HepG2 (cell line): Measurements from ENCODE around the gene FCMR. TPM values are rescaled to one million over a fixed set of nuclear protein-coding genes. Genes with fewer than 3 reads are reported as not detected.

ENCODE experiments used
- ATAC-seq: fragments of 200-7000 bp; cut with Tn5 transposase; 3 replicates; pipeline ENCODE4 v1.9.1; 2020; ENCODE audit warnings: mild to moderate bottlenecking, moderate library complexity
- BruUV-seq: library from RNA; stranded (reverse); fragments of 400-500 nt; replicated peaks from 2 replicates; lab custom pipeline; 2021; lab: Mats Ljungman, UMichigan
- CTCF ChIA-PET: fragments of 300-600 bp; formaldehyde crosslinking; extraction: SDS; loops from one replicate; lab custom pipeline; 2021; ENCODE audit warnings: low total read pairs, inconsistent platforms, low intra/inter-chr PET ratio; lab: Yijun Ruan, JAX
- POLR2A ChIA-PET: fragments of 350-600 bp; sonication (Branson Sonifier 250); formaldehyde crosslinking; loops from one replicate; lab custom pipeline; 2020; ENCODE audit warnings: antibody characterized with exemption, inconsistent platforms; lab: Yijun Ruan, JAX
- DNase-seq: peaks from one replicate; pipeline ENCODE4 v3.0.0-alpha.2; 2015; ENCODE audit warnings: low spot score
- FAIRE-seq: peaks from 3 replicates; lab custom pipeline; 2011; peaks lifted over from hg19 to GRCh38; lab: Jason Lieb, UNC
- H2AFZ ChIP-seq: one replicate; pipeline ENCODE4 v1.6.1; 2011; ENCODE audit warnings: low read length, inconsistent platforms
- H3K27ac ChIP-seq: fragments of 300-600 bp; 3 replicates; pipeline ENCODE4 v1.8.0; 2011; ENCODE audit warnings: mixed run types, mild to moderate bottlenecking, mixed read lengths, low read length, inconsistent platforms; ENCODE audit not compliant: insufficient read depth; ENCODE audit errors: extremely low read length
- H3K27me3 ChIP-seq, 2 experiments: fragments of 200-600 bp in 1 of 2; 2 replicates in 1 of 2; 3 replicates in 1 of 2; pipeline versions ENCODE4 v1.6.0 to v1.8.0; 2011; ENCODE audit warnings: low read length in 2 of 2, mild to moderate bottlenecking in 2 of 2, moderate library complexity in 2 of 2, inconsistent platforms in 1 of 2; ENCODE audit not compliant: insufficient read depth in 2 of 2, control insufficient read depth in 1 of 2
- H3K36me3 ChIP-seq, 2 experiments: fragments of 200-600 bp in 1 of 2; replicated peaks in 1 of 2; 2 replicates in 1 of 2; 3 replicates in 1 of 2; pipeline versions ENCODE4 v1.5.1 to v1.8.0; 2011; ENCODE audit warnings: low read length in 2 of 2, inconsistent platforms in 1 of 2; ENCODE audit not compliant: insufficient read depth in 2 of 2, control insufficient read depth in 1 of 2
- H3K4me1 ChIP-seq: 2 replicates; pipeline ENCODE4 v1.5.1; 2012; ENCODE audit warnings: low read length, inconsistent platforms; ENCODE audit not compliant: insufficient read depth
- H3K4me2 ChIP-seq: 2 replicates; pipeline ENCODE4 v1.6.0; 2011; ENCODE audit warnings: low read depth, low read length, inconsistent platforms
- H3K4me3 ChIP-seq, 3 experiments: fragments of 200-600 bp in 1 of 3; sonication (generic), shearing (Covaris generic) in 1 of 3; replicated peaks in 1 of 3; 2 replicates each; pipeline ENCODE4 v1.5.1; 2011 to 2016; ENCODE audit warnings: low read length in 3 of 3, inconsistent platforms in 2 of 3, low read depth in 2 of 3, mild to moderate bottlenecking in 2 of 3, control low read depth in 1 of 3, mixed read lengths in 1 of 3; ENCODE audit not compliant: insufficient read depth in 1 of 3
- H3K79me2 ChIP-seq: one replicate; pipeline ENCODE4 v1.6.1; 2011; ENCODE audit warnings: low read length, inconsistent platforms; ENCODE audit not compliant: insufficient read depth
- H3K9ac ChIP-seq: 2 replicates; pipeline ENCODE4 v1.6.0; 2011; ENCODE audit warnings: mild to moderate bottlenecking, low read depth, low read length, inconsistent platforms; ENCODE audit not compliant: insufficient read depth
- H3K9me3 ChIP-seq: 2 replicates; pipeline ENCODE4 v1.5.1; 2012; ENCODE audit warnings: mild to moderate bottlenecking, low read length
- H4K20me1 ChIP-seq: 2 replicates; pipeline ENCODE4 v1.6.0; 2011; ENCODE audit warnings: inconsistent platforms, mild to moderate bottlenecking, low read length, moderate library complexity; ENCODE audit not compliant: insufficient read depth
- ARID3A ChIP-seq: IDR thresholded peaks from 2 replicates; pipeline ENCODE4 v1.6.1; 2012; ENCODE audit warnings: low read depth, low read length, improper control_type of control experiment
- FOXJ3 ChIP-seq: sonication (generic); formaldehyde crosslinking; IDR thresholded peaks from 2 replicates; pipeline ENCODE4 v1.4.0; 2020; ENCODE audit warnings: missing genetic modification reagents, mild to moderate bottlenecking, borderline replicate concordance
- RXRB ChIP-seq: IDR thresholded peaks from 2 replicates; pipeline ENCODE4 v1.6.1; 2016; ENCODE audit warnings: borderline replicate concordance, missing genetic modification reagents, missing compliant biosample characterization
- XRCC5 ChIP-seq: fragments of 200-400 bp; formaldehyde crosslinking; optimal IDR thresholded peaks from 2 replicates; pipeline ENCODE3; 2017; ENCODE audit warnings: mild to moderate bottlenecking, low read length
- ZBTB25 ChIP-seq: IDR thresholded peaks from 2 replicates; pipeline ENCODE4 v1.6.1; 2018; ENCODE audit warnings: missing genetic modification reagents
- ZNF513 ChIP-seq: sonication (generic); formaldehyde crosslinking; conservative IDR thresholded peaks from 2 replicates; pipeline ENCODE4 v1.5.0; 2020; ENCODE audit warnings: missing genetic modification reagents
- ZNF547 ChIP-seq: sonication (generic); formaldehyde crosslinking; IDR thresholded peaks from 2 replicates; pipeline ENCODE4 v1.5.1; 2020; ENCODE audit warnings: mild to moderate bottlenecking, missing genetic modification reagents
- WGBS: methylation state at CpG from one replicate; pipeline ENCODE4 v1.1.6; 2017; ENCODE audit warnings: low lambda C conversion rate; 5-methylcytosine and 5-hydroxymethylcytosine counted together
- in situ Hi-C: cut with HindIII; loops from 2 replicates; pipeline ENCODE4 v1.10.0; 2017; ENCODE audit warnings: low pct_unique_long_range_greater_than_20kb; ENCODE audit not compliant: extremely low pct_ligation_motif_present
- intact Hi-C: fragments of 100-400 bp; cut with micrococcal nuclease; formaldehyde crosslinking; loops from one replicate; pipeline ENCODE4 v1.10.0; 2022; ENCODE audit not compliant: unreplicated experiment
- polyA plus RNA-seq, 8 experiments: library from polyadenylated mRNA; depleted of rRNA in 3 of 8; stranded (reverse) in 7 of 8; unstranded in 1 of 8; fragments of >200 nt; fragmentation: Illumina TruSeq in 4 of 8; extraction: Trizol in 4 of 8; gene quantifications; 2 replicates each; pipeline versions ENCODE4 v1.2.1 to v1.2.3, GENCODE V29; 2011 to 2016; ENCODE audit warnings: low read depth in 4 of 8, missing spikeins in 1 of 8, mixed read lengths in 1 of 8; ENCODE audit not compliant: insufficient read depth in 1 of 8
- total RNA-seq, 5 experiments: library from RNA; depleted of rRNA; stranded (reverse); fragments of >200 nt; fragmentation: Illumina TruSeq; extraction: Trizol; gene quantifications; 2 replicates each; pipeline ENCODE4 v1.2.3, GENCODE V29; 2016; ENCODE audit warnings: low read depth in 1 of 5

FCMR gene
- total and polyA plus RNA-seq, 2 of the 13 experiments (the other 11 are each of a cell fraction or from before 2014, with no cell fraction given), result not detected

GRCh38 chr1:206899717-206900116, 22.0 kb downstream of the FCMR start:
- no peak overlapping the region for H3K27ac ChIP-seq
- 8% methylated on average over 5 of the region's 5 CpGs for WGBS
- POLR2A ChIA-PET, result no interaction called here
- H3K79me2 ChIP-seq, result no peaks in the 10 kb centered on the region
- TF ChIP-seq ZBTB25, result no peak
- no peak for TF ChIP-seq RXRB
- TF ChIP-seq ZNF547 (CRISPR knock-in tag), result no peak
- TF ChIP-seq XRCC5, result no peak
- TF ChIP-seq FOXJ3 (CRISPR knock-in tag), result no peak
- no peak for TF ChIP-seq ZNF513 (CRISPR knock-in tag)
- TF ChIP-seq ARID3A, result no peak
- no peak overlapping the region for H3K4me3 ChIP-seq
- CTCF ChIA-PET, result no interaction called here
- H3K9ac ChIP-seq, result no peak overlapping the region
- DNase-seq (no peak), FAIRE-seq (no peak), ATAC-seq (no peak)
- no peak overlapping the region for H2AFZ ChIP-seq
- peaks cover 0 to 27% of the 10 kb centered on the region in 2 experiments; a peak in 3 of 5 replicates for H3K27me3 ChIP-seq
- H3K36me3 ChIP-seq, result no peaks in the 10 kb centered on the region
- in situ Hi-C loops (loop anchor here (25.0 kb wide), 1 partner anchor 262 kb away; the partner anchor contains the start of gene DYRK3), intact Hi-C loops (no loop called here)
- no peak overlapping the region for H3K4me2 ChIP-seq
- no TSS peak for BruUV-seq
- H4K20me1 ChIP-seq, result no peaks in the 10 kb centered on the region
- no peaks in the 10 kb centered on the region for H3K4me1 ChIP-seq
- H3K9me3 ChIP-seq, result no peaks in the 10 kb centered on the region
